K562 (cell line): ENCODE data around the gene SDHAF1. TPM values are rescaled to one million over a fixed set of nuclear protein-coding genes. Genes with fewer than 3 reads are reported as not detected.

ENCODE experiments used
- ATAC-seq: fragments of 200-7000 bp; cut with Tn5 transposase; 3 replicates; pipeline ENCODE4 v1.9.1; 2020; ENCODE audit warnings: moderate library complexity
- Bru-seq: library from RNA; stranded (reverse); fragments of 400-500 nt; gene quantifications from one replicate; lab custom pipeline; 2021; lab: Mats Ljungman, UMichigan
- BruChase-seq, 2 experiments: library from RNA; stranded (reverse); fragments of 400-500 nt; gene quantifications; one replicate each; lab custom pipeline; 2021; lab: Mats Ljungman, UMichigan
- BruUV-seq: library from RNA; stranded (reverse); fragments of 400-500 nt; replicated peaks from 2 replicates; lab custom pipeline; 2021; lab: Mats Ljungman, UMichigan
- CTCF ChIA-PET: fragments of 300-600 bp; formaldehyde crosslinking; extraction: SDS; loops from one replicate; lab custom pipeline; 2021; ENCODE audit warnings: low intra/inter-chr PET ratio; lab: Yijun Ruan, JAX
- POLR2A ChIA-PET: fragments of 300-600, 350-650 bp; sonication (Branson Sonifier 250); formaldehyde crosslinking; extraction: SDS; loops from one replicate; lab custom pipeline; 2021; ENCODE audit warnings: antibody characterized with exemption, inconsistent platforms; lab: Yijun Ruan, JAX
- DNase-seq, 4 experiments: peaks; one replicate each; pipeline versions ENCODE4 v3.0.0 to v3.0.0-alpha.2; 2011 to 2018; ENCODE audit warnings: low spot score in 3 of 4, mixed read lengths in 3 of 4; ENCODE audit errors: extremely low read depth in 1 of 4
- FAIRE-seq: peaks from 2 replicates; lab custom pipeline; 2011; peaks lifted over from hg19 to GRCh38; lab: Jason Lieb, UNC
- H2AFZ ChIP-seq: 2 replicates; pipeline ENCODE4 v1.6.0; 2011; ENCODE audit warnings: low read depth, low read length, control low read depth, inconsistent platforms
- H3K27ac ChIP-seq: fragments of 200-600 bp; 3 replicates; pipeline ENCODE4 v1.8.0; 2011; ENCODE audit warnings: low read depth, mild to moderate bottlenecking, control low read depth, inconsistent platforms, low read length, moderate library complexity, mixed read lengths; ENCODE audit errors: extremely low read depth
- H3K27me3 ChIP-seq, 2 experiments: fragments of 300-600 bp in 1 of 2; 2 replicates in 1 of 2; 3 replicates in 1 of 2; pipeline versions ENCODE4 v1.6.0 to v1.8.0; 2011; ENCODE audit warnings: inconsistent platforms in 2 of 2, low read length in 2 of 2, mild to moderate bottlenecking in 1 of 2, mixed read lengths in 1 of 2, moderate library complexity in 1 of 2; ENCODE audit not compliant: control insufficient read depth in 2 of 2, insufficient read depth in 2 of 2
- H3K36me3 ChIP-seq: fragments of 300-600 bp; 3 replicates; pipeline ENCODE4 v1.8.0; 2011; ENCODE audit warnings: mild to moderate bottlenecking, low read length, inconsistent platforms; ENCODE audit not compliant: control insufficient read depth, insufficient read depth
- H3K4me1 ChIP-seq, 2 experiments: fragments of 200-600 bp in 1 of 2; replicated peaks in 1 of 2; 2 replicates in 1 of 2; 3 replicates in 1 of 2; pipeline versions ENCODE4 v1.5.1 to v1.8.0; 2011; ENCODE audit warnings: inconsistent platforms in 2 of 2, low read length in 2 of 2, mild to moderate bottlenecking in 1 of 2, mixed read lengths in 1 of 2, moderate library complexity in 1 of 2; ENCODE audit not compliant: control insufficient read depth in 2 of 2, insufficient read depth in 2 of 2
- H3K4me2 ChIP-seq: 2 replicates; pipeline ENCODE4 v1.6.1; 2011; ENCODE audit warnings: low read length, control low read depth, inconsistent platforms, mixed read lengths; ENCODE audit not compliant: insufficient read depth
- H3K4me3 ChIP-seq: fragments of 200-600 bp; sonication (generic), shearing (Covaris generic); 2 replicates; pipeline ENCODE4 v1.5.1; 2016; ENCODE audit warnings: control low read depth, inconsistent platforms
- H3K79me2 ChIP-seq: fragments of 200-600 bp; 3 replicates; pipeline ENCODE4 v1.8.0; 2011; ENCODE audit warnings: low read length, inconsistent platforms; ENCODE audit not compliant: control insufficient read depth, insufficient read depth
- H3K9ac ChIP-seq, 2 experiments: 2 replicates each; pipeline versions ENCODE4 v1.6.0 to v1.6.1; 2011; ENCODE audit warnings: low read depth in 2 of 2, low read length in 2 of 2, control low read depth in 1 of 2, inconsistent platforms in 1 of 2, mild to moderate bottlenecking in 1 of 2, mixed read lengths in 1 of 2; ENCODE audit not compliant: insufficient read depth in 1 of 2
- H3K9me1 ChIP-seq: one replicate; pipeline ENCODE4 v1.6.0; 2011; ENCODE audit warnings: inconsistent platforms, mild to moderate bottlenecking, low read length, moderate library complexity; ENCODE audit not compliant: control insufficient read depth, insufficient read depth
- H3K9me3 ChIP-seq: replicated peaks from 2 replicates; pipeline ENCODE4 v1.5.1; 2011; ENCODE audit warnings: low read depth, low read length, inconsistent platforms; ENCODE audit not compliant: control insufficient read depth, insufficient read depth
- H4K20me1 ChIP-seq: replicated peaks from 2 replicates; pipeline ENCODE4 v1.6.1; 2011; ENCODE audit warnings: low read length, inconsistent platforms, mixed read lengths; ENCODE audit not compliant: control insufficient read depth, insufficient read depth
- BHLHE40 ChIP-seq: IDR thresholded peaks from 2 replicates; pipeline ENCODE4 v1.6.1; 2011; ENCODE audit warnings: low read length, improper control_type of control experiment
- DPF2 ChIP-seq: fragments of 450-650 bp; IDR thresholded peaks from 2 replicates; pipeline ENCODE4 v1.6.1; 2016
- KDM4B ChIP-seq, 2 experiments: fragments of 450-650 bp in 1 of 2; sonication (generic) in 1 of 2; IDR thresholded peaks; 2 replicates each; pipeline ENCODE4 v1.6.1; 2016 to 2017; ENCODE audit warnings: borderline replicate concordance in 2 of 2, antibody characterized with exemption in 1 of 2, low read depth in 1 of 2, mild to moderate bottlenecking in 1 of 2
- MTA2 ChIP-seq: fragments of 450-650 bp; IDR thresholded peaks from 2 replicates; pipeline ENCODE4 v1.6.1; 2016; ENCODE audit warnings: low read depth
- MXI1 ChIP-seq: IDR thresholded peaks from 2 replicates; pipeline ENCODE4 v1.6.1; 2011; ENCODE audit warnings: low read depth, mild to moderate bottlenecking, improper control_type of control experiment, low read length
- NCOA1 ChIP-seq: fragments of 450-650 bp; IDR thresholded peaks from 2 replicates; pipeline ENCODE4 v1.6.1; 2016; ENCODE audit warnings: low read depth
- POLR2AphosphoS5 ChIP-seq: IDR thresholded peaks from 2 replicates; pipeline ENCODE4 v1.6.1; 2011; ENCODE audit warnings: mild to moderate bottlenecking, low read depth, low read length, moderate library complexity; ENCODE audit not compliant: control insufficient read depth, insufficient read depth
- TEAD4 ChIP-seq, 2 experiments: sonication (generic) in 1 of 2; formaldehyde crosslinking in 1 of 2; IDR thresholded peaks; 2 replicates each; pipeline versions ENCODE4 v1.6.1 to v1.8.0; 2012 to 2022; ENCODE audit warnings: borderline replicate concordance in 1 of 2, inconsistent platforms in 1 of 2, low read length in 1 of 2, mild to moderate bottlenecking in 1 of 2, missing genetic modification reagents in 1 of 2
- WGBS: fragments of 100-300 bp; shearing (Covaris generic); methylation state at CpG from one replicate; pipeline ENCODE4 v1.1.6; 2016; ENCODE audit warnings: low coverage, mixed read lengths; ENCODE audit not compliant: insufficient coverage; ENCODE audit errors: missing lambda C conversion rate; 5-methylcytosine and 5-hydroxymethylcytosine counted together
- in situ Hi-C: fragments of 300-500 bp; cut with MboI; formaldehyde crosslinking; loops from 4 replicates; pipeline ENCODE4 v1.15.0; 2018; ENCODE audit warnings: inconsistent platforms, mixed read lengths
- intact Hi-C: fragments of 100-400 bp; cut with micrococcal nuclease; formaldehyde crosslinking; loops from 2 replicates; pipeline ENCODE4 v1.14.2; 2022
- long read RNA-seq, 3 experiments: library from polyadenylated mRNA in 2 of 3; library from RNA in 1 of 3; unstranded in 2 of 3; stranded (forward) in 1 of 3; transcript quantifications; one replicate each; pipeline ENCODE4 v2.0.0, GENCODE V29; 2019 to 2022
- polyA minus RNA-seq, 3 experiments: library from RNA; depleted of rRNA, polyadenylated mRNA; stranded (reverse); fragments of >200 nt; gene quantifications; 2 replicates each; pipeline ENCODE4 v1.2.3, GENCODE V29; 2011
- polyA plus RNA-seq, 8 experiments: library from polyadenylated mRNA; depleted of rRNA in 4 of 8; stranded (reverse) in 5 of 8; unstranded in 3 of 8; fragments of >200 nt; fragmentation: Nextera tagmentation in 2 of 8; fragmentation: Illumina TruSeq in 1 of 8; extraction: Ambion mirVana in 2 of 8; extraction: Trizol in 1 of 8; gene quantifications; 2 replicates each; pipeline versions ENCODE4 v1.2.1 to v1.2.3, GENCODE V29; 2011 to 2014; ENCODE audit warnings: inconsistent platforms in 1 of 8, missing spikeins in 1 of 8
- total RNA-seq, 7 experiments: library from RNA; depleted of rRNA in 6 of 7; stranded (reverse); fragments of >200 nt in 6 of 7; fragmentation: Illumina TruSeq in 2 of 7; extraction: Trizol in 2 of 7; gene quantifications; 2 replicates each; pipeline versions ENCODE4 v1.2.1 to v1.2.3, GENCODE V29; 2011 to 2021; ENCODE audit warnings: low replicate concordance in 1 of 7
- TF ChIP-seq, protein P1 (sequence below), 2 experiments: fragments of 250-450 bp in 1 of 2; fragments of 450-650 bp in 1 of 2; sonication (Bioruptor Pico) in 1 of 2; IDR thresholded peaks; 2 replicates each; pipeline versions ENCODE4 v1.6.1 to v1.8.0; 2016 to 2021; ENCODE audit warnings: mild to moderate bottlenecking in 2 of 2, moderate library complexity in 2 of 2, missing compliant biosample characterization in 1 of 2, missing genetic modification characterization in 1 of 2
- TF ChIP-seq, protein P2 (sequence below): fragments of 450-650 bp; formaldehyde crosslinking; IDR thresholded peaks from 2 replicates; pipeline ENCODE4 v1.4.0; 2020; ENCODE audit warnings: mild to moderate bottlenecking, mixed read lengths

Gene SDHAF1, protein sequence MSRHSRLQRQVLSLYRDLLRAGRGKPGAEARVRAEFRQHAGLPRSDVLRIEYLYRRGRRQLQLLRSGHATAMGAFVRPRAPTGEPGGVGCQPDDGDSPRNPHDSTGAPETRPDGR
- 6.0 and 23.0 TPM in 2 replicates for total RNA-seq (2011; cell fraction: chromatin; rRNA removed; ENCODE audit: low replicate concordance)
- total RNA-seq (2011; cell fraction: nucleolus; rRNA removed) = 33.8 and 36.0 TPM in 2 replicates
- 21.1 and 21.8 TPM in 2 replicates for total RNA-seq (2011; cell fraction: nucleoplasm; rRNA removed)
- total RNA-seq (2014; rRNA removed) (48.4 and 62.7 TPM in 2 replicates), total RNA-seq (2014; rRNA removed; fragmentation: Illumina TruSeq; extraction: Trizol) (14.8 and 15.3 TPM in 2 replicates), total RNA-seq (2015; rRNA removed; fragmentation: Illumina TruSeq; extraction: Trizol) (23.5 and 24.7 TPM in 2 replicates), total RNA-seq (2021) (32.3 and 37.3 TPM in 2 replicates), polyA plus RNA-seq (2011; rRNA removed) (18.8 and 19.4 TPM in 2 replicates), polyA plus RNA-seq (2014; fragmentation: Illumina TruSeq; extraction: Trizol) (13.7 and 24.9 TPM in 2 replicates), polyA plus RNA-seq (2014; fragmentation: Nextera tagmentation; extraction: Ambion mirVana) (1 to 10 TPM in 1 of 2 experiments, under 1 TPM in 1; 0.42 to 1.1 TPM), polyA plus RNA-seq (2014; rRNA removed) (55.7 and 56.6 TPM in 2 replicates), polyA minus RNA-seq (2011; rRNA and poly(A)+ RNA removed) (3.9 and 4.7 TPM in 2 replicates), Bru-seq, nascent RNA (percentile 89 among the genes with signal in this experiment), BruChase-seq, experiment 1, labeled RNA remaining after a 2-hour chase (percentile 82 among the genes with signal in this experiment), BruChase-seq, experiment 2, labeled RNA remaining after a 6-hour chase (percentile 85 among the genes with signal in this experiment)
- polyA plus RNA-seq (2011; cell fraction: cytosol; rRNA removed) = 34.5 and 61.0 TPM in 2 replicates
- polyA plus RNA-seq (2011; cell fraction: nucleus; rRNA removed) = 16.5 and 24.0 TPM in 2 replicates
- polyA plus RNA-seq (2012) = 23.1 and 26.8 TPM in 2 replicates
- 8.4 and 11.7 TPM in 2 replicates for polyA minus RNA-seq (2011; cell fraction: cytosol; rRNA and poly(A)+ RNA removed)
- 9.4 and 13.3 TPM in 2 replicates for polyA minus RNA-seq (2011; cell fraction: nucleus; rRNA and poly(A)+ RNA removed)
- long read RNA-seq, experiment 1, transcript SDHAF1-201 (1 exons, 1,117 nt) = major isoform, 51 of 52 reads
- long read RNA-seq, experiment 1, partial matches to known transcripts = 0 of 52 reads
- long read RNA-seq, experiment 1, other reads (novel, unspliced or antisense) = 1 of 52 reads
- long read RNA-seq, experiment 2, transcript SDHAF1-201 (1 exons, 1,117 nt) = major isoform, 42 of 42 reads
- long read RNA-seq, experiment 2, partial matches to known transcripts = 0 of 42 reads
- long read RNA-seq, experiment 2, other reads (novel, unspliced or antisense) = 0 of 42 reads
- long read RNA-seq, experiment 3, transcript SDHAF1-201 (1 exons, 1,117 nt) = major isoform, 50 of 50 reads
- long read RNA-seq, experiment 3, partial matches to known transcripts = 0 of 50 reads
- long read RNA-seq, experiment 3, other reads (novel, unspliced or antisense) = 0 of 50 reads

DNA sequence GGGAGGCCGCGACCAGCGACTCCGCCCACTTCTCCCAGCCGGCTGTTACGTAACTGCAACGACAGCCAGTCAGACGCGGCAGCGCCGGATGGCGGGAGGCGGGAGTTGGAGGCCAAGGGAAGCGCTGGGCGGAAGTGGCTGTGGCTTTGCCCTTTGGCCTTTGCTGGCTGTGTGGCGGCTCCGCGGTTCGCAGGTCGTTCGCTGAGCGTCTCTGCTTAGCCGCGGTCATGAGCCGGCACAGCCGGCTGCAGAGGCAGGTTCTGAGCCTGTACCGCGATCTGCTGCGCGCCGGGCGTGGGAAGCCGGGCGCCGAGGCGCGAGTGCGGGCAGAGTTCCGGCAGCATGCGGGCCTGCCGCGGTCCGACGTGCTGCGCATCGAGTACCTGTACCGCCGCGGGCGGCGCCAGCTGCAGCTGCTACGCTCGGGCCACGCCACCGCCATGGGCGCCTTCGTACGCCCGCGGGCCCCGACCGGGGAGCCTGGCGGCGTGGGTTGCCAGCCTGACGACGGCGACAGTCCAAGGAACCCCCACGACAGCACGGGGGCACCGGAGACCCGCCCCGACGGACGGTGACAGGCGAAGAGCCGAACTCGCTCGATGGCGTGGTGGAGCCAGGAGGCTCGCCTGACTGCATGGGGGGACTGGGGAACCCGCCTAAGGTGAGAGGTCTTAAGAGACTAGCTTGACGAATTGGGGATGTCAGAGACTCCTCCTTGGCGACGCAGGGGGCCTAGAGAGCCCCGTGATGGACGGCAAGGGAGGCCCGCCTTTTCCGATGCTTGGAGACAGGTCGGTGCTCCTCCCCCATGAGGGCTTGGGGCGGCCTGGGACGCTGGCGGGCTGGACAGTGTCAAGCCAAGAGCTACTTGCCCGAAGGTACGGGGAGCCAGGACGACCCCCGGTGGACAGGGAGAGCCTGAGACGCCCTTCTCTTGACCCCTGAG lies at the start of gene SDHAF1:
SDHAF1 (plus strand) TSS at position 141 of the 946 bp plus-strand sequence; CDS start at position 228, 87 bp downstream.
- intact Hi-C loops = loop anchor here (5.0 to 10.0 kb wide), 2 partner anchors 57 to 119 kb away; partner anchors contain the start of genes OVOL3, POLR2I, TBCB and THAP8
- H3K79me2 ChIP-seq = peaks cover 28% of the 10 kb centered on the region
- BruUV-seq = TSS peak; percentile 65
- TF ChIP-seq, protein P1, sequence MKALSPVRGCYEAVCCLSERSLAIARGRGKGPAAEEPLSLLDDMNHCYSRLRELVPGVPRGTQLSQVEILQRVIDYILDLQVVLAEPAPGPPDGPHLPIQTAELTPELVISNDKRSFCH (CRISPR knock-in tag; IDR thresholded peaks at IDR 0.05) = no peak
- TF ChIP-seq, protein P1 (tag; IDR thresholded peaks at IDR 0.05) = peak; percentile 87
- TF ChIP-seq MTA2 (no peak), TEAD4 (IDR thresholded peaks at IDR 0.05; ENCODE audit: low read length) (no peak), TEAD4 (CRISPR knock-in tag; IDR thresholded peaks at IDR 0.05; ENCODE audit: borderline replicate concordance) (peak; percentile 75; the same call in 1 of the 2 replicates), BHLHE40 (no peak), DPF2 (0 out of 2 replicates have a peak, but pooled peaks have one; percentile 7), NCOA1 (0 out of 2 replicates have a peak, but pooled peaks have one; percentile 9), MXI1 (no peak), KDM4B (IDR thresholded peaks at IDR 0.05; ENCODE audit: borderline replicate concordance in 2 of 2, low read depth in 1 of 2) (peak in 1 of 2 experiments; percentile 49; a peak in 1 of 4 replicates), POLR2AphosphoS5 (peak; percentile 71)
- TF ChIP-seq, protein P2, sequence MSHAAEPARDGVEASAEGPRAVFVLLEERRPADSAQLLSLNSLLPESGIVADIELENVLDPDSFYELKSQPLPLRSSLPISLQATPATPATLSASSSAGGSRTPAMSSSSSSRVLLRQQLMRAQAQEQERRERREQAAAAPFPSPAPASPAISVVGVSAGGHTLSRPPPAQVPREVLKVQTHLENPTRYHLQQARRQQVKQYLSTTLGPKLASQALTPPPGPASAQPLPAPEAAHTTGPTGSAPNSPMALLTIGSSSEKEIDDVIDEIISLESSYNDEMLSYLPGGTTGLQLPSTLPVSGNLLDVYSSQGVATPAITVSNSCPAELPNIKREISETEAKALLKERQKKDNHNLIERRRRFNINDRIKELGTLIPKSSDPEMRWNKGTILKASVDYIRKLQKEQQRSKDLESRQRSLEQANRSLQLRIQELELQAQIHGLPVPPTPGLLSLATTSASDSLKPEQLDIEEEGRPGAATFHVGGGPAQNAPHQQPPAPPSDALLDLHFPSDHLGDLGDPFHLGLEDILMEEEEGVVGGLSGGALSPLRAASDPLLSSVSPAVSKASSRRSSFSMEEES = no peak

More for the DNA sequence above, at the start of gene SDHAF1:
- peak within 1 kb of the TSS; percentile 73 for H3K27ac ChIP-seq
- peak within 1 kb of the TSS; percentile 59 for H3K4me3 ChIP-seq
- DNase-seq (peak; percentile 95 to 98 (median 96)), FAIRE-seq (peak; percentile 98), ATAC-seq (peak; percentile 93)
- peaks cover 4% of the 10 kb centered on the region; the same call in 1 of the 2 replicates for H4K20me1 ChIP-seq
- POLR2A ChIA-PET = interaction anchor here (0.6 to 1.5 kb wide), 3 partner anchors 17 to 59 kb away, joined by 3 to 4 read pairs (median 3); partner anchors contain the start of genes ALKBH6 and THAP8
- peak within 1 kb of the TSS; percentile 65 to 91 for H3K9ac ChIP-seq
- H3K4me2 ChIP-seq = peak within 1 kb of the TSS; percentile 83
- peak within 1 kb of the TSS; percentile 89 for H2AFZ ChIP-seq
- H3K9me1 ChIP-seq = peaks cover 3% of the 10 kb centered on the region
- CTCF ChIA-PET = interaction anchor here (1.5 kb wide), 1 partner anchor 59 kb away, joined by 3 read pairs; the partner anchor contains the start of gene WDR62
- WGBS = under 1% methylated on average over 87 of the region's 97 CpGs
- no peaks in the 10 kb centered on the region for H3K9me3 ChIP-seq
- in situ Hi-C loops = no loop called here
- H3K36me3 ChIP-seq = peaks cover 15% of the 10 kb centered on the region; the same call in 1 of the 3 replicates
- no peaks in the 10 kb centered on the region for H3K27me3 ChIP-seq
- H3K4me1 ChIP-seq = peaks cover 9 to 29% of the 10 kb centered on the region in 2 experiments; a peak in 4 of 5 replicates
